K562 (cell line): ENCODE measurements around the gene SRGN. TPM values are rescaled to one million over a fixed set of nuclear protein-coding genes. Genes with fewer than 3 reads are reported as not detected.
A peak's percentile ranks its signal among the peaks of the same experiment; 100 is the strongest.

Experiments
- FOXJ3 ChIP-seq: sonication (generic); formaldehyde crosslinking; IDR thresholded peaks from 2 replicates; pipeline ENCODE4 v1.4.0; 2020; ENCODE audit warnings: mild to moderate bottlenecking, missing genetic modification reagents
- MAFK ChIP-seq: IDR thresholded peaks from 2 replicates; pipeline ENCODE4 v1.6.1; 2011; ENCODE audit warnings: low read length, improper control_type of control experiment
- RAD51 ChIP-seq: fragments of 450-650 bp; IDR thresholded peaks from 2 replicates; pipeline ENCODE4 v1.7.1; 2016; ENCODE audit warnings: low read depth, mild to moderate bottlenecking, borderline replicate concordance
- RUNX1 ChIP-seq: sonication (generic); IDR thresholded peaks from 2 replicates; pipeline ENCODE4 v1.6.1; 2016; ENCODE audit warnings: antibody characterized with exemption, low read depth
- SLC30A9 ChIP-seq: fragments of 250-450 bp; sonication (Bioruptor Pico); IDR thresholded peaks from 2 replicates; pipeline ENCODE4 v1.8.0; 2022; ENCODE audit warnings: mild to moderate bottlenecking, moderate library complexity
- SMC3 ChIP-seq: conservative IDR thresholded peaks from 2 replicates; pipeline ENCODE4 v1.6.1; 2011; ENCODE audit warnings: low read depth, low read length, improper control_type of control experiment; ENCODE audit not compliant: insufficient read depth
- SOX6 ChIP-seq: fragments of 450-650 bp; IDR thresholded peaks from 2 replicates; pipeline ENCODE4 v1.6.1; 2014; ENCODE audit warnings: mild to moderate bottlenecking
- SRSF7 ChIP-seq: fragments of 200-400 bp; formaldehyde crosslinking; optimal IDR thresholded peaks from 2 replicates; pipeline ENCODE3; 2017; ENCODE audit warnings: mild to moderate bottlenecking, low read depth, low read length
- TAL1 ChIP-seq: fragments of 450-650 bp; IDR thresholded peaks from 2 replicates; pipeline ENCODE4 v1.6.1; 2016; ENCODE audit warnings: mild to moderate bottlenecking
- TCF7 ChIP-seq: sonication (generic); IDR thresholded peaks from 2 replicates; pipeline ENCODE4 v1.6.1; 2016; ENCODE audit warnings: antibody characterized with exemption, borderline replicate concordance
- ZNF780A ChIP-seq: fragments of 250-450 bp; sonication (Bioruptor Pico); IDR thresholded peaks from 2 replicates; pipeline ENCODE4 v1.5.0; 2021; ENCODE audit warnings: mild to moderate bottlenecking
- polyA plus RNA-seq, 8 experiments: library from polyadenylated mRNA; depleted of rRNA in 4 of 8; stranded (reverse) in 5 of 8; unstranded in 3 of 8; fragments of >200 nt; fragmentation: Nextera tagmentation in 2 of 8; fragmentation: Illumina TruSeq in 1 of 8; extraction: Ambion mirVana in 2 of 8; extraction: Trizol in 1 of 8; gene quantifications; 2 replicates each; pipeline versions ENCODE4 v1.2.1 to v1.2.3, GENCODE V29; 2011 to 2014; ENCODE audit warnings: inconsistent platforms in 1 of 8, missing spikeins in 1 of 8
- total RNA-seq, 7 experiments: library from RNA; depleted of rRNA in 6 of 7; stranded (reverse); fragments of >200 nt in 6 of 7; fragmentation: Illumina TruSeq in 2 of 7; extraction: Trizol in 2 of 7; gene quantifications; 2 replicates each; pipeline versions ENCODE4 v1.2.1 to v1.2.3, GENCODE V29; 2011 to 2021; ENCODE audit warnings: low replicate concordance in 1 of 7
- TF ChIP-seq, protein P1 (sequence below): fragments of 250-450 bp; sonication (Bioruptor Pico); IDR thresholded peaks from 2 replicates; pipeline ENCODE4 v1.4.0; 2020; ENCODE audit warnings: mild to moderate bottlenecking
- TF ChIP-seq, protein P2 (sequence below): fragments of 450-650 bp; IDR thresholded peaks from 2 replicates; pipeline ENCODE4 v1.6.1; 2016; ENCODE audit warnings: low read depth
- TF ChIP-seq, protein P3 (sequence below): fragments of 450-650 bp; formaldehyde crosslinking; IDR thresholded peaks from 2 replicates; pipeline ENCODE4 v1.4.0; 2022; ENCODE audit warnings: missing genetic modification characterization
- TF ChIP-seq, protein P4 (sequence below): fragments of 250-450 bp; sonication (Bioruptor Pico); IDR thresholded peaks from 2 replicates; pipeline ENCODE4 v1.8.0; 2022; ENCODE audit warnings: moderate library complexity, mild to moderate bottlenecking, inconsistent platforms

Gene SRGN
- total and polyA plus RNA-seq, 9 of the 15 experiments (the other 6 are each of a cell fraction or from before 2014, with no cell fraction given) = 136 to 304 (median 180) TPM

DNA sequence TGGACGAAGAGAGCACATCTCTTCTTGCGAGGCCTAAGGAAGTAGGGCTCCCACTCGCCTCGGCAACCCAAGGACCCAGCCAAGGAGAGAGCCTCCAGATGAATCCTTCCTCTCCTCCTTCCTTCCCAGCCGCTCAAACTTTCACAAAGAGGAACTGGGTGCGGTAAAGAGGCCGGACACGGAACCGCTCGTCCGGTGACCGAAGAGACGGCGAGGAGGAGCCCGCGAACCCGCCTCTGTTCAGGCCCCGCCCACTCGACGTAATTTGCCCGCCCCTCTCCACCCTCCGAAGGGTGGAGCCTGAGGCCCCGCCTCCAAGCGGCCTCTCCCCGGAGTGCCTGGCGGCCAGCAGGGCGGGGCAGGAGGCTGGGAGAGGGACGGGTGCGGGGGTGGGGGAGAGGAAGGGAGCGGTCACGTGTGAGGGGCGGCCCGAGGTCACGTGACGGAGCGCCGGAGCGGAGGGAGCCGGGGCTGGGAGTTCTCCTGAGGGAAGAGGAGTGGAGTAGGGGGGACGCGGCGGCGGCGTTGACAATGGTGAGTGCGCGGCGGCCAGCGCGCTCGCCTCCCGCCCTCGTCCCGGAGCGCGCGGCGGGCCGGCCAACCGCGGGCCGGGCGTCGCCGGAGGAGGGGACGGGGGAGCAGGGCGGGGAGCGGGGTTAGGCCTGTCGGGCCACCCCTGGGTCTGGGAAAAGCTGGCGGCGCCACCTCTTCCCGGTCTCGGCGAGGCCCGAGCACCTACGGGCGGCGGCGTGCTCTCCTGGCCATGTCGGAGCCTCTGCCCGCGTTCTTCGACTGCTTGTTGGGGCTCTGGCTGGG is 36.1 kb downstream of the SRGN start, which contains the start of gene VPS26A (continued):
- TF ChIP-seq, protein P1, sequence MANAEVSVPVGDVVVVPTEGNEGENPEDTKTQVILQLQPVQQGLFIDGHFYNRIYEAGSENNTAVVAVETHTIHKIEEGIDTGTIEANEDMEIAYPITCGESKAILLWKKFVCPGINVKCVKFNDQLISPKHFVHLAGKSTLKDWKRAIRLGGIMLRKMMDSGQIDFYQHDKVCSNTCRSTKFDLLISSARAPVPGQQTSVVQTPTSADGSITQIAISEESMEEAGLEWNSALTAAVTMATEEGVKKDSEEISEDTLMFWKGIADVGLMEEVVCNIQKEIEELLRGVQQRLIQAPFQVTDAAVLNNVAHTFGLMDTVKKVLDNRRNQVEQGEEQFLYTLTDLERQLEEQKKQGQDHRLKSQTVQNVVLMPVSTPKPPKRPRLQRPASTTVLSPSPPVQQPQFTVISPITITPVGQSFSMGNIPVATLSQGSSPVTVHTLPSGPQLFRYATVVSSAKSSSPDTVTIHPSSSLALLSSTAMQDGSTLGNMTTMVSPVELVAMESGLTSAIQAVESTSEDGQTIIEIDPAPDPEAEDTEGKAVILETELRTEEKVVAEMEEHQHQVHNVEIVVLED = peak; percentile 43; the same call in 1 of the 2 replicates
- TF ChIP-seq TCF7 = no peak
- no peak for TF ChIP-seq RUNX1
- TF ChIP-seq, protein P2, sequence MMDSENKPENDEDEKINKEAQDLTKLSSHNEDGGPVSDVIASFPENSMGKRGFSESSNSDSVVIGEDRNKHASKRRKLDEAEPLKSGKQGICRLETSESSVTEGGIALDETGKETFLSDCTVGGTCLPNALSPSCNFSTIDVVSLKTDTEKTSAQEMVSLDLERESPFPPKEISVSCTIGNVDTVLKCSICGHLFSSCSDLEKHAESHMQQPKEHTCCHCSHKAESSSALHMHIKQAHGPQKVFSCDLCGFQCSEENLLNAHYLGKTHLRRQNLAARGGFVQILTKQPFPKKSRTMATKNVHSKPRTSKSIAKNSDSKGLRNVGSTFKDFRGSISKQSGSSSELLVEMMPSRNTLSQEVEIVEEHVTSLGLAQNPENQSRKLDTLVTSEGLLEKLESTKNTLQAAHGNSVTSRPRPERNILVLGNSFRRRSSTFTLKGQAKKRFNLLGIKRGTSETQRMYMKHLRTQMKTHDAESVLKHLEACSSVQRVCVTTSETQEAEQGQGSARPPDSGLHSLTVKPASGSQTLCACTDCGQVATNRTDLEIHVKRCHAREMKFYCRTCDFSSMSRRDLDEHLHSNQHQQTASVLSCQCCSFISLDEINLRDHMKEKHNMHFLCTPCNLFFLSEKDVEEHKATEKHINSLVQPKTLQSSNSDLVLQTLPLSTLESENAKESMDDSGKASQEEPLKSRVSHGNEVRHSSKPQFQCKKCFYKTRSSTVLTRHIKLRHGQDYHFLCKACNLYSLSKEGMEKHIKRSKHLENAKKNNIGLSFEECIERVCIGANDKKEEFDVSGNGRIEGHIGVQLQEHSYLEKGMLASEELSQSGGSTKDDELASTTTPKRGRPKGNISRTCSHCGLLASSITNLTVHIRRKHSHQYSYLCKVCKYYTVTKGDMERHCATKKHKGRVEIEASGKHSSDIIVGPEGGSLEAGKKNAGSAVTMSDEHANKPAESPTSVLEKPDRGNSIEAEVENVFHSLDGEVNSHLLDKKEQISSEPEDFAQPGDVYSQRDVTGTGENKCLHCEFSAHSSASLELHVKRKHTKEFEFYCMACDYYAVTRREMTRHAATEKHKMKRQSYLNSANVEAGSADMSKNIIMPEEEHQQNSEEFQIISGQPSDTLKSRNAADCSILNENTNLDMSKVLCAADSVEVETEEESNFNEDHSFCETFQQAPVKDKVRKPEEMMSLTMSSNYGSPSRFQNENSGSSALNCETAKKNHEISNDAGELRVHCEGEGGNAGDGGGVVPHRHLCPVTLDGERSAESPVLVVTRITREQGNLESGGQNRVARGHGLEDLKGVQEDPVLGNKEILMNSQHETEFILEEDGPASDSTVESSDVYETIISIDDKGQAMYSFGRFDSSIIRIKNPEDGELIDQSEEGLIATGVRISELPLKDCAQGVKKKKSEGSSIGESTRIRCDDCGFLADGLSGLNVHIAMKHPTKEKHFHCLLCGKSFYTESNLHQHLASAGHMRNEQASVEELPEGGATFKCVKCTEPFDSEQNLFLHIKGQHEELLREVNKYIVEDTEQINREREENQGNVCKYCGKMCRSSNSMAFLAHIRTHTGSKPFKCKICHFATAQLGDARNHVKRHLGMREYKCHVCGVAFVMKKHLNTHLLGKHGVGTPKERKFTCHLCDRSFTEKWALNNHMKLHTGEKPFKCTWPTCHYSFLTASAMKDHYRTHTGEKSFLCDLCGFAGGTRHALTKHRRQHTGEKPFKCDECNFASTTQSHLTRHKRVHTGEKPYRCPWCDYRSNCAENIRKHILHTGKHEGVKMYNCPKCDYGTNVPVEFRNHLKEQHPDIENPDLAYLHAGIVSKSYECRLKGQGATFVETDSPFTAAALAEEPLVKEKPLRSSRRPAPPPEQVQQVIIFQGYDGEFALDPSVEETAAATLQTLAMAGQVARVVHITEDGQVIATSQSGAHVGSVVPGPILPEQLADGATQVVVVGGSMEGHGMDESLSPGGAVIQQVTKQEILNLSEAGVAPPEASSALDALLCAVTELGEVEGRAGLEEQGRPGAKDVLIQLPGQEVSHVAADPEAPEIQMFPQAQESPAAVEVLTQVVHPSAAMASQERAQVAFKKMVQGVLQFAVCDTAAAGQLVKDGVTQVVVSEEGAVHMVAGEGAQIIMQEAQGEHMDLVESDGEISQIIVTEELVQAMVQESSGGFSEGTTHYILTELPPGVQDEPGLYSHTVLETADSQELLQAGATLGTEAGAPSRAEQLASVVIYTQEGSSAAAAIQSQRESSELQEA = no peak
- no peak for TF ChIP-seq SLC30A9
- peak; percentile 11; the same call in 1 of the 2 replicates for TF ChIP-seq SOX6
- peak; percentile 27; the same call in 1 of the 2 replicates for TF ChIP-seq SMC3
- TF ChIP-seq, protein P3, sequence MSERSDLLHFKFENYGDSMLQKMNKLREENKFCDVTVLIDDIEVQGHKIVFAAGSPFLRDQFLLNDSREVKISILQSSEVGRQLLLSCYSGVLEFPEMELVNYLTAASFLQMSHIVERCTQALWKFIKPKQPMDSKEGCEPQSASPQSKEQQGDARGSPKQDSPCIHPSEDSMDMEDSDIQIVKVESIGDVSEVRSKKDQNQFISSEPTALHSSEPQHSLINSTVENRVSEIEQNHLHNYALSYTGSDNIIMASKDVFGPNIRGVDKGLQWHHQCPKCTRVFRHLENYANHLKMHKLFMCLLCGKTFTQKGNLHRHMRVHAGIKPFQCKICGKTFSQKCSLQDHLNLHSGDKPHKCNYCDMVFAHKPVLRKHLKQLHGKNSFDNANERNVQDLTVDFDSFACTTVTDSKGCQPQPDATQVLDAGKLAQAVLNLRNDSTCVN (CRISPR knock-in tag) = no peak
- TF ChIP-seq FOXJ3 (CRISPR knock-in tag) = no peak
- no peak for TF ChIP-seq SRSF7
- peak; percentile 100 for TF ChIP-seq RAD51
- TF ChIP-seq ZNF780A (CRISPR knock-in tag) = no peak
- no peak for TF ChIP-seq TAL1
- TF ChIP-seq, protein P4, sequence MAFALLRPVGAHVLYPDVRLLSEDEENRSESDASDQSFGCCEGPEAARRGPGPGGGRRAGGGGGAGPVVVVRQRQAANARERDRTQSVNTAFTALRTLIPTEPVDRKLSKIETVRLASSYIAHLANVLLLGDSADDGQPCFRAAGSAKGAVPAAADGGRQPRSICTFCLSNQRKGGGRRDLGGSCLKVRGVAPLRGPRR (CRISPR knock-in tag) = peak; percentile 76; the same call in 1 of the 2 replicates
- no peak for TF ChIP-seq MAFK
